ENCODE data around the gene OPRL1.

The OPRL1 gene

GRCh38 chr20:64074963-64075362 lies 4.9 kb upstream of the OPRL1 start:
- H3K36me3 ChIP-seq (ENCODE audit: control insufficient read depth in 2 of 2, insufficient read depth in 1 of 2, low read length in 2 of 2): peaks cover 0 to 25% of the 10 kb centered on the region in 2 experiments; a peak in 1 of 3 replicates
- no peak overlapping the region for H3K27ac ChIP-seq (ENCODE audit: extremely low read depth, low read depth, low read length)
- TF ChIP-seq GLIS1 (tag by site-specific recombination; IDR thresholded peaks at IDR 0.05): peak; percentile 14; the same call in 1 of the 2 replicates
- TF ChIP-seq, protein P1, sequence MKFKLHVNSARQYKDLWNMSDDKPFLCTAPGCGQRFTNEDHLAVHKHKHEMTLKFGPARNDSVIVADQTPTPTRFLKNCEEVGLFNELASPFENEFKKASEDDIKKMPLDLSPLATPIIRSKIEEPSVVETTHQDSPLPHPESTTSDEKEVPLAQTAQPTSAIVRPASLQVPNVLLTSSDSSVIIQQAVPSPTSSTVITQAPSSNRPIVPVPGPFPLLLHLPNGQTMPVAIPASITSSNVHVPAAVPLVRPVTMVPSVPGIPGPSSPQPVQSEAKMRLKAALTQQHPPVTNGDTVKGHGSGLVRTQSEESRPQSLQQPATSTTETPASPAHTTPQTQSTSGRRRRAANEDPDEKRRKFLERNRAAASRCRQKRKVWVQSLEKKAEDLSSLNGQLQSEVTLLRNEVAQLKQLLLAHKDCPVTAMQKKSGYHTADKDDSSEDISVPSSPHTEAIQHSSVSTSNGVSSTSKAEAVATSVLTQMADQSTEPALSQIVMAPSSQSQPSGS (tag by site-specific recombination; IDR thresholded peaks at IDR 0.05; ENCODE audit: low read depth): no peak
- TF ChIP-seq HIC1 (tag by site-specific recombination; IDR thresholded peaks at IDR 0.05): no peak
- TF ChIP-seq YY2 (tag by site-specific recombination; IDR thresholded peaks at IDR 0.05): no peak
- H3K4me3 ChIP-seq (ENCODE audit: low read depth, low read length): no peak overlapping the region
- peaks cover 10% of the 10 kb centered on the region for H3K4me1 ChIP-seq (ENCODE audit: control insufficient read depth, insufficient read depth, low read length)
- ChIA-PET POLR2A (interaction anchor here (0.8 kb wide), 1 partner anchor 9 kb away, joined by 3 read pairs; no protein-coding TSS in a partner anchor), CTCF (no interaction called here)
- no peaks in the 10 kb centered on the region for H3K9me3 ChIP-seq (ENCODE audit: control insufficient read depth, insufficient read depth, low read depth, low read length)

DNA sequence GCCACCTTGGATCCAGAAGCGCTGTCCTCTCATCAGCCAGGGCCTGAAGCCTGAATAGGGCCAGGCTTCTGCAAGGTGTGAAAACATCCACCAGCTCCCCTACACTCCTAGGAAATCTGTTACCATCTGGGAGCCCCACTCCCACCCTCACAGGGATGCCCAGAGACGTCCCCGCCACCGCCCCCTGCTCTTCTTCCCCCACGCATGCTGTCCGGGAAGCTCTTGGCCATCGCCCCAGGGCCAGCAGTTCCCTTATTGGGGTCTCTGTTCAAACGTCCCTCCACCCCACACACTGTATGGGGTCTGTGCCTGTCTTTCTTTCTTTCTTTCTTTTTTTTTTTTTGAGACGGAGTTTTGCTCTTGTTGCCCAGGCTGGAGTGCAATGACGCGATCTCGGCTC lies 4.3 kb upstream of the OPRL1 start:
- no peak for TF ChIP-seq ZNF23 (tag by site-specific recombination; IDR thresholded peaks at IDR 0.05; ENCODE audit: borderline replicate concordance)
- no peak for TF ChIP-seq ZNF76 (tag by site-specific recombination; IDR thresholded peaks at IDR 0.05; ENCODE audit: borderline replicate concordance, low read depth)
- TF ChIP-seq ZEB2 (tag by site-specific recombination; IDR thresholded peaks at IDR 0.05): no peak
- no peak for TF ChIP-seq ZFP69B (tag by site-specific recombination; IDR thresholded peaks at IDR 0.05)
- TF ChIP-seq ZNF701 (tag by site-specific recombination; IDR thresholded peaks at IDR 0.05): no peak
- no peak for TF ChIP-seq ZBTB1 (tag by site-specific recombination; IDR thresholded peaks at IDR 0.05)
- no peak for TF ChIP-seq ZNF394 (tag by site-specific recombination; IDR thresholded peaks at IDR 0.05; ENCODE audit: borderline replicate concordance)
- no peak for TF ChIP-seq ZNF521 (tag by site-specific recombination; IDR thresholded peaks at IDR 0.05)
- no peak for TF ChIP-seq ZNF707 (tag by site-specific recombination; IDR thresholded peaks at IDR 0.05)
- TF ChIP-seq, protein P2, sequence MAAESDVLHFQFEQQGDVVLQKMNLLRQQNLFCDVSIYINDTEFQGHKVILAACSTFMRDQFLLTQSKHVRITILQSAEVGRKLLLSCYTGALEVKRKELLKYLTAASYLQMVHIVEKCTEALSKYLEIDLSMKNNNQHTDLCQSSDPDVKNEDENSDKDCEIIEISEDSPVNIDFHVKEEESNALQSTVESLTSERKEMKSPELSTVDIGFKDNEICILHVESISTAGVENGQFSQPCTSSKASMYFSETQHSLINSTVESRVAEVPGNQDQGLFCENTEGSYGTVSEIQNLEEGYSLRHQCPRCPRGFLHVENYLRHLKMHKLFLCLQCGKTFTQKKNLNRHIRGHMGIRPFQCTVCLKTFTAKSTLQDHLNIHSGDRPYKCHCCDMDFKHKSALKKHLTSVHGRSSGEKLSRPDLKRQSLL (tag by site-specific recombination; IDR thresholded peaks at IDR 0.05): no peak
- no peak for TF ChIP-seq GFI1B (tag by site-specific recombination; IDR thresholded peaks at IDR 0.05)
- no peak for TF ChIP-seq ZNF184 (tag by site-specific recombination; IDR thresholded peaks at IDR 0.05)
- no peak for TF ChIP-seq ZNF654 (tag by site-specific recombination; IDR thresholded peaks at IDR 0.05; ENCODE audit: low read depth)
- no peak for TF ChIP-seq ZNF341 (tag by site-specific recombination; IDR thresholded peaks at IDR 0.05; ENCODE audit: low read depth)
- no peak for TF ChIP-seq ZNF449 (tag by site-specific recombination; IDR thresholded peaks at IDR 0.05)
- TF ChIP-seq ZNF391 (tag by site-specific recombination; IDR thresholded peaks at IDR 0.05; ENCODE audit: borderline replicate concordance, low read depth): no peak
- no peak for TF ChIP-seq ZNF416 (tag by site-specific recombination; IDR thresholded peaks at IDR 0.05)
- no peak for TF ChIP-seq ZNF423 (tag by site-specific recombination; IDR thresholded peaks at IDR 0.05)
- no peak overlapping the region for H3K27ac ChIP-seq (ENCODE audit: extremely low read depth, low read depth, low read length)
- H3K4me3 ChIP-seq (ENCODE audit: low read depth, low read length): no peak overlapping the region
- ChIA-PET POLR2A (interaction anchor here (0.6 to 0.8 kb wide), 2 partner anchors 10 to 16 kb away, joined by 3 read pairs; no protein-coding TSS in a partner anchor), CTCF (interaction anchor here (0.5 kb wide), 1 partner anchor 66 kb away, joined by 3 read pairs; no protein-coding TSS in a partner anchor)
- H3K4me1 ChIP-seq (ENCODE audit: control insufficient read depth, insufficient read depth, low read length): peaks cover 10% of the 10 kb centered on the region
- H3K36me3 ChIP-seq (ENCODE audit: control insufficient read depth in 2 of 2, insufficient read depth in 1 of 2, low read length in 2 of 2): peaks cover 0 to 25% of the 10 kb centered on the region in 2 experiments; a peak in 1 of 3 replicates
- H3K9me3 ChIP-seq (ENCODE audit: control insufficient read depth, insufficient read depth, low read depth, low read length): no peaks in the 10 kb centered on the region

Data from HEK293 (cell line).